ENCODE data around the gene MADCAM1.

The MADCAM1 gene

DNA sequence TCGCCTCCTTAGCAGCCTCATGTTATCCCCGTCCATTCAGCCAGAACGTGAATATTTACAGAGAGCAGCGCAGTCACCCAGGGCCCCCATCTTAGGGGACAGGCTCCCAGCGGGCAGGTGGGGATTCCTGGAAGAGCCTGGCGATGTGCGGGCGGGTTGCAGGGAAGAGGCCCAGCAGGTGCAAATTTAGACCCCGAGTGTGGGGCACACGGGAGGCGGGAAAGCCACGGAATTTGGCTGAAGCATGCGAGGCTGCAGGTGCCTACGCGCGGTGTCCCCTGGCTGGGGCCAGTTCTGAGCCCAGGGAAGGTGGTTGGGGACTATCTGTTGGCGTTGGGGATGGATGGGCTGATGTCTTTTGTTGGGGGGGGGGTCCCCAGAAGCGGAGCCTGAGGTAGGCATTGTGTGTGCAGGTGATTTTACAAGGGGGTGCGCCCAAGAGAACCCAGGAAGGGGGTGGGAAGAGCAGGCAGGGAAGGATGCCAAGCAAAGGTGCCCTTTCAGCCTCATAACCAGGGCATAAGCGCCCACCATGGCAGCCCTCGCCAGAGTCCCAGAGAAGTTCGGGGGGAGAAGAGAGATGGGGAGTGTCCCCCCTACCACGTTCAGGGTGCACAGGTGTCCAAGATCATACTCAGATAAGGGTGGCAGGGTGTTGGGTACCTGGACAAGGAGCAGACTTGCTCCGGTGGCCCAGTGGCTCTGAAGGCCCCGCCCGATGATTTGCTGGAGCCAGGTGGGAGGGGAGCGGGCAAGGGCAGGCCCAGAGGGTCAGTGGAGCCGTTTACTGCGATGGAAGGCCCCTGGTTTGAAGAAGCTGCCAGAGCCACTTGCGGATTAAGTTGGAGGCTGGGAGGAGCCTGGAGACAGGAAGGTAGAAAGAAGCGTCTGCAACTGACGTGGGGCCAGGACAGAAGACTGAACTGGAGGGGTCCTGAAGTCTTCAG lies 12.2 kb downstream of the MADCAM1 start:
- DNase-seq (ENCODE audit: low spot score): no peak

DNA sequence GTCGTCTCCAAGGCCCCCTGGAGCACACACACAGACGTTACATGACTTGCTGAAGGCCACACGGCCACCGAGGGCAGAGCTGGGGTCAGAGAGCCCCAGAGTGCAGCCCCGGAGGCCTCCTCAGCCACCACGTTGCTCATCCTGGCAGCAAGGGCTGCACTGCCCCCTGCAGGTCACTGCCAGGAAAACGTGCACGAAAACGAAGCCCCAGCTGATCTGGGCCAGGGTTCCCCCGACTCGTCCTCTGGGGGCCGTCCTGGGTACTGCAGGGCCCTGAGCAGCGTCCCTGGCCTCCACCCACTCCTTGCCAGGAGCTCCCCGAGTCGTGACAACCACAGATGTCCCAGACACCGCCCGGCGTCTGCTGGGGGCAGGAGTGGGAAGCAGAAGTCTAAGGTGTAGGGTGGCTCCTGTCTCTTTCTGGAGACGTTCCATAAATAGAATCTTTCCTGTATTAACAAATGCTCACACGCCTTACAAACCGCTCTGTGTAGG lies 14.4 kb downstream of the MADCAM1 start:
- DNase-seq (ENCODE audit: low spot score): peak; percentile 64

DNA sequence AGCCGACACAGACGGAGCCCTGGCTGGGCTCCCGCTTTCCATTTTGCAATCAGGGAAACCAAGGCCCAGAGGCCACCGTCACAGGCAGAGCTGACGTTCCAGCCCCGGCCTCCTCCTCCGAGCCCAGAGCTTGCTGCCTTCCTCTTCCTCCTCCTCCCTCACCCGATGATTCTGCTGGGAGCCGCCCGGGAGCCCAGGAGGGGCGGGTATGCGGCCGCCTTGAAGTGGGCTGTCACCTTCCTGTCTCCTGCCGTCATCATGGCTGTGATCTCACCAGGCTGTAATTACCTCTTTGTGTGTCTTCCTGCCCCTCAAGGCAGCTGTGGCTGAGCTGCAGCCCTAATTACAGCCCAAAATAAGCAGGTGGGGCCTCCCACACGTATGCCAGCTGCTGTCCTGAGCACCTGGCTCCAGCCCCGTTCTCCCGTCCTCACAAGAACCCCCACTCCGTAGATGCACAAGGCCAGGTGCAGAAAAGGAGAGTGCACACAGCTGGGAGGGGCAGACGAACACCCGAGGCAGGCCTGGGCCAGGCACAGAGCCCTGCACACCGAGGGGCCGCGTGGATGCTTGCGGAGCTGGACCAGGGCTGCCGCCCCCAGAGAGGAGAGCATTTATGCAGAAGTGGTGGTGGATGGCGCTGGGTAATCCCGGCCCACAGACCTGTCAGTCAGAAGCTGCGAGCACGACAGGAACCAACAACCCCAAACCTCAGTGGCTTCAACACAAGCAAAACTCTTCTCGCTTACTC lies 15.0 kb downstream of the MADCAM1 start:
- no peak for DNase-seq (ENCODE audit: low spot score)

DNA sequence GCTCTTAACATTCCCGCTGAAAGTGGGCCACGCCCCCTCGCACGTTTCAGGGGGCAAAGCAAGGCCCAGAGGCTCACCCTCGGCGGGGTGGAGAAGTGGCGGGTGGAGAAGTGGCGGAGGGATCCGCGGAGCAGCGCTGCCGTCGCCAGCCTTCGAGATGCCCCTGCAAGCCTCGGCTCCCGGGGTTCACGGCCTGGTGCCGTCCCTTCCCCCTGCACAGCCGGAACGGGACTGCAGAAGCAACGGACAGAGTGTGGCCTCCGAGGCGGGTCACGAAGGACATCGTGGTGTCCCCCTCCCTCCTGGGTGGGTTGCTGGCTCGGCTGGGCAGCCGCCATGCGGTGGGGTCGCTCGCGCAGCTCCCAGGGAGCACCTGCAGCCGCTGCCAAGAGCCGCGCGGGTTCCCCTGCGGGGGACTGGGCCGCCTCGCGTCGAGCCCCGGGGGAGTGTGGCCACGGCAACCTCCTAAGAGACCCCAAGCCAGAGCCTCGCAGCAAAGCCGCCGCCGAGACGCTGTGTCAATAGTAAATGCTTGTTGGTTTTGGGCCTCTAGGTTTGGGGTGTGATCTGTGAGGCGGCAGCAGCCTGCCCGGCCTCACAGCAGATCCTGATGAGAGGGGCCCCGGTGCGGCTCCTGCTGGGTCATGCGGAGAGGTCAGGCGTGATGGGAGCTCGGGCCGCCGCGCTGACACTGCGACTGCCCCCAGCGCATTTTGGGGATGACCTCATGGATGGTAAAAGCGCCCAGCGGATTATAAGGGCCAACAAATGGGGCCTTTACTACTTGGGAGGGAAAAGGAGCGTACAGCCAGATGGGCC lies 16.5 kb downstream of the MADCAM1 start:
- no peak for DNase-seq (ENCODE audit: low spot score)

DNA sequence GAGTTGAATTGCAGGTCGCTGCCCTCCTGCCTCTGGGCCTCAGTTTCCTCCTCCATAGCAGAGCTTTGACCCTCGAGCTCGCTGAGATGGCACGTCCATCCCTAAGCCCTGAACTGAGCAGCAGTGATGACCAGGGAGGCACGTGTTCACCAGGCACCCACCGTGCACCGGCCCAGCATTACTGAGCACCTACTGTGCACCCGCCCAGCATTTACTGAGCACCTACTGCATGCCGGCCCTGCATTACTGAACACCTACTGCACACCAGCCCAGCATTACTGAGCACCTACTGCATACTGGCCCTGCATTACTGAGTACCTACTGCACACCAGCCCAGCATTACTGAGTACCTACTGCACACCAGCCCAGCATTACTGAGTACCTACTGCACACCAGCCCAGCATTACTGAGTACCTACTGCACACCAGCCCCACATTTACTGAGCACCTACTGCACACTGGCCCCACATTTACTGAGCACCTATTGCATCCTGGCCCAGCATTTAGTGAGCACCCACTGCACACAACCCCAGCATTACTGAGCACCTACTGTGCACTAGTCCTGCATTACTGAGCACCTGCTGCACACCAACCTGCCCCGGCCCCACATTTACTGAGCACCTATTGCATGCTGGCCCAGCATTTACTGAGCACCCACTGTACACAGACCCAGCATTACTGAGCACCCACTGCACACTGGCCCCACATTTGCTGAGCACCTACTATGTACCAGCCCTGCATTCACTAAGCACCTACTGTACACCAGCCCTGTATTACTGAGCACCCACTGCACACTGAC lies 17.3 kb downstream of the MADCAM1 start:
- DNase-seq (ENCODE audit: low spot score): no peak

DNA sequence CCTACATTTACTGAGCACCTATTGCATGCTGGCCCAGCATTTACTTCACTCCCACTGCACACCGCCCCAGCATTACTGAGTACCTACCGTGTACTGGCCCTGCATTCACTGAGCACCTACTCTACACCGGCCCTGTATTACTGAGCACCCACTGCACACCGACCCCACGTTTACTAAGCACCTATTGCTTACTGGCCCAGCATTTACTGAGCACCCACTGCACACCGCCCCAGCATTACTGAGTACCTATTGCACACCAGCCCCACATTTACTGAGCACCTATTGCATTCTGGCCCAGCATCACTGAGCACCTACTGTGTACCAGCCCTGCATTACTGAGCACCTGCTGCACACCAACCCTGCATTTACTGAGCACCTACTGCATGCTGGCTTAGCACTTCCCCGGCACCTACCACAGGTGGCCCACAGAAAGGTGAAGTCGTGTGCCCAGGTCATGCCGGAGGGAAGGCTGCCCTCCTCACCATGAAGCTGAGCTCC lies 17.9 kb downstream of the MADCAM1 start:
- DNase-seq (ENCODE audit: low spot score): no peak

DNA sequence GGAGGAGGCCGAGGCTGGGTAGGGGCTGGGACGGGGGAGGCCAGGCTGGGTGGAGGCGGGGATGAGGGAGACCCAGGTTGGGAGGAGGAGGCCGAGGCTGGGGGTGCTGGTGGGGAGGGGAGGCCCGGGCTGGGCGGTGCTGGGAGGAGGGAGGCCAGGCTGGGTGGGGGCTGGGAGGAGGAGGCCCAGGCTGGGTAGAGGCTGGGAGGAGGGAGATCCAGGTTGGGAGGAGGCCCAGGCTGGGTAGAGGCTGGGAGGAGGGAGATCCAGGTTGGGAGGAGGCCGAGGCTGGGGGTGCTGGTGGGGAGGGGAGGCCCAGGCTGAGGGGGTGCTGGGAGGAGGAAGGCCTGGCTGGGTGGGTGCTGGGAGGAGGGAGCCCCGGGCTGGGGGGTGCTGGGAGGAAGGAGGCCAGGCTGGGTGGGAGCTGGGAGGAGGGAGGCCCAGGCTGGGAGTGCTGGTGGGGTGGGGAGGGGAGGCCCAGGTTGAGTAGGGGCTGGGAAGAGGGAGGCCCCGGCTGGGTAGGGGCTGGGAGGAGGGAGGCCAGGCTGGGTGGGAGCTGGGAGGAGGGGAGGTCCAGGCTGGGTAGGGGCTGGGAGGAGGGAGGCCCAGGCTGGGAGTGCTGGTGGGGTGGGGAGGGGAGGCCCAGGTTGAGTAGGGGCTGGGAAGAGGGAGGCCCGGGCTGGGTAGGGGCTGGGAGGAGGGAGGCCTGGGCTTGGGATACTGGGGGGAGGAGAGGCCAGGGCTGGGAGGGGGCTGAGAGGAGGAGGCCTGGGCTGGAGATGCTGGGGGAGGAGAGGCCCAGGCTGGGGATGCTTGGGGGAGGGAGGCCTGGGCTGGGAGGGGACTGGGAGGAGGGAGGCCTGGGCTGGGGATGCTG lies 21.7 kb downstream of the MADCAM1 start:
- DNase-seq (ENCODE audit: low spot score): no peak

DNA sequence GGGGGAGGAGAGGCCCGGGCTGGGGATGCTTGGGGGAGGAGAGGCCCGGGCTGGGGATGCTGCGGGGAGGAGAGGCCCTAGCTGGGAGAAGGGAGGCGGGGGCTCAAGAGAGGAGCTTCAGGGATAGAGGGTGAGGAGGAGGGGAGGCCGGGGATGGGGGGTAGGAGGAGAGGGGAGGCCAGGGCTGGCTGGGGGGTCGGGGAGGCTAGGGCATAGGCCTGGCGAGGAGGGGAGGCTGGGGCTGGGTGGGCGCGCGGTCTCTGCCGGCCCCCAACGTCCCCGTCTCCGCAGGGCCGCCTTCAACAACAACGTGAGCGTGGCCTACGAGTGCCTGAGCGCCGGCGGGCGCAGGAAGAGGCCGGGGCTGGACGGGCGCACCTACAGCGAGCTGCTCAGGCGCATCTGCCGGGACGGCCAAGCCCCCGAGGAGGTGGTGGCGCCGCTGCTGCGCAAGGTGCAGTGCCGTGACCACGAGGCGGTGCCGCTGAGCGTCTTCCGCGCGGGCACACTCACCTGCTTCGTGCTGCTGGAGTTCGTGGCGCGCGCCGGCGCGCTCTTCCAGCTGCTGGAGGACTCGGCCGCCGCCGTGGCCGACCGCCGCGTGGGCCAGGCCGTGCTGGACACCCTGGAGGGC lies 22.4 kb downstream of the MADCAM1 start:
- DNase-seq (ENCODE audit: low spot score): no peak

DNA sequence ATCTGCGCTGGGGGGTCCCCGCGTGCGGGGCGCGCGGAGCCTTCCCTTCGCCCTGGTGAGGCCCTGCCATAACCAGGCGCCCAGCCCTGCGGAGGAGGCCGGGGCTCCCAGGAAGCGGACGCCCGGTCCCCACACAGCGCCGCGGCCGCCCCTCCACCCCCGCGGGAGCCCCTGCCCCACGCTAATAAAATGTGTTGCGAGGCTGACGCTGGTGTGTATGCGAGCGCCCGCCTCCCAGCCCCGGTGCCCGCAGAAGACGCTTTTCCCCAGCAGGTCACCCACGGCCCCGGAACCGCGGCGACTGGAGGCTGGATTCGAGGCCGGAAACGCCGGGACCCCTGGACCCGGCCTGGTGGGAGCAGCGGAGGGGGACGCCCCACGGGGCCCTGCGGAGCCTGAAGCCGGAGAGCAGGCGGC lies 23.2 kb downstream of the MADCAM1 start:
- no peak for DNase-seq (ENCODE audit: low spot score)

DNA sequence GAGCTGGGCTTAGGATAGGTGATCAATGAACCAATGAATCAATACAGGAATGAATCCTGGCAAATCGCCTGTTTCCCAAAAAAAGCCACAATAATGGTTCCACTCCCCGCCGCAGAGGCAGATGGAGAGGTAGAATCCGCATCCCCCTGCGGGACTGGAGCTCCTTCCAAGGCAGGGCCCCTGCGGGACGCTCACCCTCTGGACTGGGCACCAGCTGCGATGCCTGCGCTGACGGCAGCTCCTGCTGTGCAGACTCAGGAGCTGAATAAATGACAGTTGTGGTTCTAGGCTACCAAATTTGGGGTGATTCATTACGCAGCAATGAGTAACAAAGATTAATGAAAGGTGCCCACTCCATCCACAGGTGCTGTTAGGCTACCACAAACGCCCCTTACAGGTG lies 26.4 kb downstream of the MADCAM1 start:
- DNase-seq (ENCODE audit: low spot score): no peak

DNA sequence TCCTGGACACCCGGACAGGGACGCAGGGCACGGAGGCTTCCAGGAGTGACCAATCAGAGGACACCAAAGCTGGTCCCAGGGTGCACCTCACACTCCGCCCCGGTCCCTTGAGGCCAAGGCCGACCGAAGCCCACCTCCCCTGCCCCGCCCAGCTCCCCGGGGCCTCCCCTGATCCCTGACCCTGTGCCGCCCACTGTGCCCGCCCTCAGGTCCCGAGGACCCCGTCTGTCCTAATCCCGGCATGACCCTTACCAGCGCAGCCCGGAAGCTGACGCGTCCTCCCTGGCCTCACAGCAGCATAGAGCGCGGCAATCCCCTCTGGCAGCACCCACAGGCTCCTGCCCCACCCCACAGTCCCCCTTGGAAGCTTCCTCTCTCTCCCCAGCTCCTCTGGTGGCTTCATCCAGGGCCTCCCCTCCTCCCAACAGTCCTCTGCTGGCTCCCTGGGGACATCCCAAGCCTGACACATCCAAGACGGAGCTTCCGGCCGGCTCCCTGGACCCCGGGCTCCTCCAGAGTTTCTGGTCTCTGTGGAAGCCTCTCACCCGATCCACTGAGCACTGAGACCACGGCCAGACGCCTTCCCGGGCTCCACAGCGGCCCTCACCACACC lies 27.9 kb downstream of the MADCAM1 start:
- no peak for DNase-seq (ENCODE audit: low spot score)

DNA sequence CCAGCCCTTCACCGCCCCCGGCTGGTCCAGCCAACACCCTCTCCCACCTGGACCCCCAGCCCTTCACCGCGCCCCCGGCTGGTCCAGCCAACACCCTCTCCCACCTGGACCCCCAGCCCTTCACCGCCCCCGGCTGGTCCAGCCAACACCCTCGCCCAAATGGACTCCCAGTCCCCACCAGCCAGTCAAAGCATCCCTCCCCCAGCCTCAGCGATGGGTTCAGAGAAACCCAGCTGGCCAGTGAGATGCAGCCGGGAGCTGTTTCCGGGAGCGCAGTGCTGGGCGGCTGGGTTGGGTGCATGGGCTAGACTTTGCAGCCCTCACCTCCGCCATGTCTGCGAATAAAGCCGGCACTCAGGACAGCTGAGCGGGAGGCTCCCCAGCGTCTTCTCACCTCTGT lies 28.7 kb downstream of the MADCAM1 start:
- no peak for DNase-seq (ENCODE audit: low spot score)

DNA sequence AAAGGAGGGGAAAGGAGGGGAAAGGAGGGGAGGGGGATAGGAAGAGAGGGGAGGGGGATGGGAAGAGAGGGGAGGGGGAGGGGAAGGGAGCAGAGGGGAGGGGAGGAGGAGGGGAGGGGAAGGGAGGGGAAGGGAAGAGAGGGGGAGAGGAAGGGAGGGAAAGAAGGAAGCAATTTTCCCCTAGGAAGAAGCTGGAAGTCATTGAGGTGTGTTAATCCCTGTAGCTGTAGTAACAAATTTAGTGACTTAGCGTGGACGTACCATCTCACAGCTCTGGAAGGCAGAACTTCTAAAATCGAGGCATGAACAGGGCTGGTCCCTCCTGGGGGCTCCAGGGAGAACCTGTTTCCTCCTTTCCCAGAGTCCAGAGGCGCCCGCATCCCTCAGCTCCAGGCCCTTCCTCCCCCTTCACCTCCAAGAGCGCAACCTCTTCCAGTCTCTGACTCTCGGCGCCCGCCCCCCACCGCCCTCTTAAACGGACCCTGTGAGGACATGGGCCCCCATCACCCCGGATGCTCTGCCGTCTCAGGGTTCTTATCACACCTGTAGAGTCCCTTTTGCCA lies 29.7 kb downstream of the MADCAM1 start:
- DNase-seq (ENCODE audit: low spot score): no peak

DNA sequence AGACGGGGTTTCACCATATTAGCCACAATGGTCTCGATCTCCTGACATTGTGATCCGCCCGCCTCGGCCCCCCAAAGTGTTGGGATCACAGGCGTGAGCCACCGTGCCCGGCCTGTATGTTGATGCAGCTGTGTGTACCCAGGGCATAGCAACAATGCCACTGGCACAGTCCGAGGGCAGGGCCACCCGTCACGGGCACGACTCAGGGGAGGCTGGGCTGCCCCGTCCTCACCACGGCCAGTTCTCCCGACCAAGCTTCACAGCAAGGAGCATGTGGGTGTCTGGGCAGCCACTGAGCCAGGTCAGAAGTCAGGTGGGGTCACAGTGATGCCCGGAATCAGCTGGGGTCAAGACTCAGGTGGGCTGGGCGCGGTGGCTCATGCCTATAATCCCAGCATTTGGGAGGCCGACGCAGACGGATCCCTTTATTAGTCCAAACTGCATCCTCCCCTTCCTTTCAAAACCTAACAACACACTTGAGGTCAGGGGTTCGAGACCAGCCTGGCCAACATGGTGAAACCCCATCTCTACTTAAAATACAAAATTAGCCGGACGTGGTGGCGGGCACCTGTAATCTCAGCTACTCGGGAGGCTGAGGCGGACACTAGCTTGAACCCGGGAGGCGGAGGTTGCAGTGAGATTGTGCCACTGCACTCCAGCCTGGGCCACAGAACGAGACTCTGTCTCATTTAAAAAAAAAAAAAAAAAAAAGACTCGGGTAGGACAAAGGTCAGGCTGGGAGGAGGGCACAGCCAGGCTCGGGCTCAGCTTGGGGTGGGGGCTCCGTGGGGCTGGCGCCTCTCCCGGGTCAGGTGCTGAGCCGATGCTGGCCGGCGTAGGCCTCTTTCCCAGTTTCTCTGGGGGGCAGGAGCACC lies 34.1 kb downstream of the MADCAM1 start:
- no peak for DNase-seq (ENCODE audit: low spot score)

DNA sequence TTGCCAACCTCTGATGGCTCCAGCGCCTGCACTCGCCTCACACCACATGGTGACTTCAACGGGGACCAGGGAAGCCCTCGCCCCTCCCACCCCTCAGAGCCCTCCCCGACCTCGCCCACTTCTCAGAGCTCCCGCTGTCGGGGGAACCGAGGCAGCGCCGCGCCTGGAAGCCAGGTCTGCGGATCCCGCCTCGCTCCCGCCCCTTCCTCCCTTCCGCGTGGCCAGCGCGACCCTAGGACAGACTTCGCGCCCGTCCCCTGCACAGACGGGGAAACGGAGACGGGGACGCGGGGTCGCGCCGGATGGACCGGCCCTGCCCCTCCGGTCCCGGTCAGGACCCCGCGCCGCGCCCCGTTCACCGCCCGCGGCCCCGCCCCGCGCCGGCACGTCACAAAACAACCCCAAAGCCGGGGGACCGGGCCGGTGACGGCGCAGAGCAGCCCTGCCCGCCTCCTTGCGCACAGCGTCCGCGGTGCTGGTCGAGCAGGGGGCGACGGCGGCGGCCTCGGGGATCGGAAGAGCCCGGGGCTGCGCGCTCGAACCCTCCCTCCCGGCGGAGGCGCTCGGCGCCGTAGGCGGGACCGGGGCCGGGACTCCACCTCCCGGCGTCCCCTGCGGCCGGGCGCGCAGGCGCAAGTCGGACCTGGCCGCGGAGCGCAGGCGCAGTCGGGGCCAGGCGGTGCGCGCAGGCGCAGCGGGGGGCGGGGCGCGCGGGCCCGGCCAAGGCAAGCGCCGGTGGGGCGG lies 34.9 kb downstream of the MADCAM1 start:
- DNase-seq (ENCODE audit: low spot score): peak; percentile 93

DNA sequence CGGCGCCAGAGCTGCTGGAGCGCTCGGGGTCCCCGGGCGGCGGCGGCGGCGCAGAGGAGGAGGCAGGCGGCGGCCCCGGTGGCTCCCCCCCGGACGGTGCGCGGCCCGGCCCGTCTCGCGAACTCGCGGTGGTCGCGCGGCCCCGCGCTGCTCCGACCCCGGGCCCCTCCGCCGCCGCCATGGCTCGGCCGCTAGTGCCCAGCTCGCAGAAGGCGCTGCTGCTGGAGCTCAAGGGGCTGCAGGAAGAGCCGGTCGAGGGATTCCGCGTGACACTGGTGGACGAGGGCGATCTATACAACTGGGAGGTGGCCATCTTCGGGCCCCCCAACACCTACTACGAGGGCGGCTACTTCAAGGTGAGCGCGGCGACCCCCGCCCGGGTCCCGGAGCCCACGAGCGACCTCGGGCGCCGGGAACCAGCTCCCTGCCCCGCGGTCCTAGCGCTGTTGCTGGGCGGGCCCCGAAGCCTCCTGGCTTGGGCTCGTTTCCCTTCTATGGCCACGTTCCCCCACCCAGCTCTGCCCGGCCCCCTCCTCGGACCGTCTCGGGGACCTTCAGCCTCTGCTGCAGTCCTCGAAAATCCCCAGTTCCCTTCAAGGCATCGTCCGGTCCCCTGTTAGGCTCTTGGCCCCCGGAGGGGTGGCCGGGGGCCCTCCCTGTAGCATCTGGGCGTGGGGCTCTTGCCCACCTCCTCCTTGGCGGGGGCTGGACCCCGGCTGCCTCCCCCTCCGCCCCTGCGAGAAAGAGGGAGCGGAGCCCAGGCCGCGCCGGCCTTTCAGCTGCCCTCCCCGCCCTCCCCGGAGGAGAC lies 35.7 kb downstream of the MADCAM1 start, which contains the start of gene CDC34:
Gene CDC34, plus strand, starts transcription at position 8 of the 808 bp plus-strand sequence. Its CDS starts 172 bp downstream, at position 180.
- no peak for DNase-seq (ENCODE audit: low spot score)
